IMR-90 (cell line): ENCODE data around the gene MCM5. TPM values are rescaled to one million over a fixed set of nuclear protein-coding genes. Genes with fewer than 3 reads are reported as not detected.

Experiments used
- ATAC-seq: fragments of 200-7000 bp; cut with Tn5 transposase; 2 replicates; pipeline ENCODE4 v1.9.1; 2020; ENCODE audit warnings: low read depth, mild to moderate bottlenecking, moderate library complexity
- BruUV-seq: library from RNA; stranded (reverse); fragments of 400-500 nt; replicated peaks from 2 replicates; lab custom pipeline; 2021; lab: Mats Ljungman, UMichigan
- CTCF ChIA-PET: fragments of 300-600 bp; formaldehyde crosslinking; extraction: SDS; loops from one replicate; lab custom pipeline; 2021; ENCODE audit warnings: antibody characterized with exemption; lab: Yijun Ruan, JAX
- POLR2A ChIA-PET: fragments of 300-600 bp; sonication (Branson Sonifier 250); formaldehyde crosslinking; loops from one replicate; lab custom pipeline; 2022; ENCODE audit warnings: antibody characterized with exemption; ENCODE audit not compliant: unreplicated experiment; lab: Charles Lee
- DNase-seq: peaks from one replicate; pipeline ENCODE4 v3.0.0; 2013
- H2AFZ ChIP-seq: replicated peaks from 2 replicates; pipeline ENCODE3; 2013; ENCODE audit warnings: low read length, mild to moderate bottlenecking; ENCODE audit not compliant: poor library complexity
- H2AK5ac ChIP-seq: 2 replicates; pipeline ENCODE4 v1.6.1; 2013; ENCODE audit warnings: low read depth, low read length, inconsistent platforms
- H2AK9ac ChIP-seq: replicated peaks from 2 replicates; pipeline ENCODE3; 2013; ENCODE audit warnings: mild to moderate bottlenecking, low read depth, low read length, moderate library complexity; ENCODE audit not compliant: poor library complexity
- H2BK120ac ChIP-seq: 2 replicates; pipeline ENCODE4 v1.6.1; 2013; ENCODE audit warnings: low read depth, low read length, inconsistent platforms
- H2BK15ac ChIP-seq: 3 replicates; pipeline ENCODE4 v1.6.1; 2013; ENCODE audit warnings: low read depth, low read length, inconsistent platforms
- H2BK20ac ChIP-seq: 2 replicates; pipeline ENCODE4 v1.6.1; 2013; ENCODE audit warnings: low read depth, mild to moderate bottlenecking, inconsistent platforms, low read length, moderate library complexity
- H2BK5ac ChIP-seq: 2 replicates; pipeline ENCODE4 v1.6.1; 2013; ENCODE audit warnings: mild to moderate bottlenecking, low read depth, low read length, inconsistent platforms; ENCODE audit not compliant: poor library complexity, severe bottlenecking
- H3K14ac ChIP-seq: replicated peaks from 2 replicates; pipeline ENCODE4 v1.6.1; 2013; ENCODE audit warnings: low read depth, low read length, inconsistent platforms
- H3K18ac ChIP-seq: 2 replicates; pipeline ENCODE4 v1.6.1; 2013; ENCODE audit warnings: low read depth, low read length, control low read depth
- H3K23ac ChIP-seq: 2 replicates; pipeline ENCODE4 v1.6.1; 2013; ENCODE audit warnings: low read depth, low read length, inconsistent platforms
- H3K27ac ChIP-seq: 2 replicates; pipeline ENCODE4 v1.5.1; 2013; ENCODE audit warnings: mild to moderate bottlenecking, control low read depth, low read length; ENCODE audit not compliant: insufficient read depth
- H3K27me3 ChIP-seq: 2 replicates; pipeline ENCODE4 v1.6.1; 2013; ENCODE audit warnings: low read length; ENCODE audit not compliant: control insufficient read depth, insufficient read depth
- H3K36me3 ChIP-seq: 2 replicates; pipeline ENCODE4 v1.6.1; 2013; ENCODE audit warnings: low read length, mixed read lengths; ENCODE audit not compliant: control insufficient read depth, insufficient read depth
- H3K4ac ChIP-seq: 2 replicates; pipeline ENCODE4 v1.6.1; 2013; ENCODE audit warnings: low read depth, low read length, inconsistent platforms
- H3K4me1 ChIP-seq: 2 replicates; pipeline ENCODE4 v1.6.1; 2013; ENCODE audit warnings: low read length, mixed read lengths; ENCODE audit not compliant: control insufficient read depth, insufficient read depth
- H3K4me2 ChIP-seq: 2 replicates; pipeline ENCODE4 v1.6.1; 2013; ENCODE audit warnings: low read depth, mild to moderate bottlenecking, control low read depth, low read length, moderate library complexity
- H3K4me3 ChIP-seq: 2 replicates; pipeline ENCODE4 v1.5.1; 2013; ENCODE audit warnings: low read depth, mild to moderate bottlenecking, control low read depth, low read length, moderate library complexity; ENCODE audit not compliant: insufficient read depth
- H3K56ac ChIP-seq: 2 replicates; pipeline ENCODE4 v1.6.1; 2013; ENCODE audit warnings: low read length, inconsistent platforms; ENCODE audit not compliant: insufficient read depth; ENCODE audit errors: extremely low read depth
- H3K79me1 ChIP-seq, 2 experiments: 2 replicates each; pipeline ENCODE4 v1.6.1; 2013; ENCODE audit warnings: low read length in 2 of 2, inconsistent platforms in 1 of 2, low read depth in 1 of 2
- H3K9ac ChIP-seq: 2 replicates; pipeline ENCODE4 v1.6.1; 2013; ENCODE audit warnings: low read depth, low read length, control low read depth
- H3K9me1 ChIP-seq: 2 replicates; pipeline ENCODE4 v1.6.1; 2013; ENCODE audit warnings: low read length, inconsistent platforms; ENCODE audit not compliant: insufficient read depth
- H3K9me3 ChIP-seq: 2 replicates; pipeline ENCODE4 v1.6.1; 2013; ENCODE audit warnings: low read length; ENCODE audit not compliant: control insufficient read depth, insufficient read depth
- H4K20me1 ChIP-seq: 2 replicates; pipeline ENCODE4 v1.6.1; 2013; ENCODE audit warnings: low read length, inconsistent platforms; ENCODE audit not compliant: insufficient read depth
- H4K5ac ChIP-seq: 2 replicates; pipeline ENCODE4 v1.6.1; 2013; ENCODE audit warnings: mild to moderate bottlenecking, low read depth, low read length, control low read depth
- H4K8ac ChIP-seq, 2 experiments: 2 replicates each; pipeline ENCODE4 v1.6.1; 2013; ENCODE audit warnings: low read depth in 2 of 2, low read length in 2 of 2, control low read depth in 1 of 2, inconsistent platforms in 1 of 2
- H4K91ac ChIP-seq: 2 replicates; pipeline ENCODE4 v1.6.1; 2013; ENCODE audit warnings: low read depth, low read length, inconsistent platforms; ENCODE audit not compliant: insufficient read depth
- BHLHE40 ChIP-seq: fragments of 150-350 bp; IDR thresholded peaks from 2 replicates; pipeline ENCODE4 v1.6.1; 2016; ENCODE audit warnings: mild to moderate bottlenecking, low read depth, low read length
- CHD1 ChIP-seq: IDR thresholded peaks from 2 replicates; pipeline ENCODE4 v1.6.1; 2012; ENCODE audit warnings: low read depth, low read length, improper control_type of control experiment
- FOS ChIP-seq: fragments of 150-350 bp; IDR thresholded peaks from 2 replicates; pipeline ENCODE4 v1.6.1; 2016; ENCODE audit warnings: low read depth, low read length
- MXI1 ChIP-seq: IDR thresholded peaks from 2 replicates; pipeline ENCODE4 v1.6.1; 2012; ENCODE audit warnings: low read depth, mild to moderate bottlenecking, low read length, moderate library complexity, borderline replicate concordance
- POLR2A ChIP-seq: IDR thresholded peaks from 2 replicates; pipeline ENCODE4 v1.6.1; 2012; ENCODE audit warnings: mild to moderate bottlenecking, low read depth, low read length
- RCOR1 ChIP-seq: IDR thresholded peaks from 2 replicates; pipeline ENCODE4 v1.6.1; 2012; ENCODE audit warnings: mild to moderate bottlenecking, low read length, improper control_type of control experiment; ENCODE audit not compliant: insufficient replicate concordance
- RFX5 ChIP-seq: IDR thresholded peaks from 2 replicates; pipeline ENCODE4 v1.8.0; 2012; ENCODE audit warnings: low read depth, mild to moderate bottlenecking, low read length, moderate library complexity
- USF2 ChIP-seq: fragments of 150-350 bp; IDR thresholded peaks from 2 replicates; pipeline ENCODE4 v1.6.1; 2017; ENCODE audit warnings: mild to moderate bottlenecking, antibody characterized with exemption, low read length, low read depth
- WGBS, 2 experiments: methylation state at CpG; one replicate each; pipeline versions ENCODE4 v1.1.5 to v1.1.7; 2013; ENCODE audit warnings: missing lambda C conversion rate in 2 of 2; ENCODE audit not compliant: insufficient read length in 1 of 2; ENCODE audit errors: extremely low coverage in 2 of 2; 5-methylcytosine and 5-hydroxymethylcytosine counted together
- dilution Hi-C: fragments of 300-500 bp; cut with HindIII; formaldehyde crosslinking; loops from one replicate; pipeline ENCODE4 v1.14.3; 2018; ENCODE audit warnings: low sequenced_read_pairs; ENCODE audit not compliant: unreplicated experiment
- in situ Hi-C: fragments of 300-500 bp; cut with MboI; formaldehyde crosslinking; loops from 3 replicates; pipeline ENCODE4 v1.14.3; 2019; ENCODE audit warnings: low sequenced_read_pairs, inconsistent platforms, mixed read lengths
- intact Hi-C: fragments of 100-400 bp; cut with micrococcal nuclease; formaldehyde crosslinking; loops from 2 replicates; pipeline ENCODE4 v1.10.0; 2022
- polyA plus RNA-seq, 3 experiments: library from polyadenylated mRNA; depleted of rRNA; stranded (reverse); fragments of >200 nt; gene quantifications; 2 replicates each; pipeline ENCODE4 v1.2.3, GENCODE V29; 2012; ENCODE audit warnings: low replicate concordance in 1 of 3
- total RNA-seq: library from RNA; depleted of rRNA; stranded (reverse); fragments of >200 nt; gene quantifications from 2 replicates; pipeline ENCODE4 v1.2.3, GENCODE V29; 2012

MCM5 gene
- total and polyA plus RNA-seq, 2 of the 4 experiments (the other 2 are of a cell fraction) = 43.0 to 58.6 TPM

- Histone ChIP-seq H4K91ac (no peak overlapping the region), H2AK9ac (no peak overlapping the region), H3K27ac (no peak overlapping the region), H2AFZ (no peak overlapping the region), H4K20me1 (no peaks in the 10 kb centered on the region), H2BK120ac (no peak overlapping the region), H3K4me1 (peaks cover 3% of the 10 kb centered on the region; the same call in 1 of the 2 replicates), H4K8ac (no peak overlapping the region), H3K79me1 (no peaks in the 10 kb centered on the region), H2BK5ac (no peak overlapping the region), H2BK20ac (no peak overlapping the region), H3K14ac (no peak overlapping the region), H3K9me1 (no peaks in the 10 kb centered on the region), H2AK5ac (no peak overlapping the region), H4K5ac (no peak overlapping the region), H3K27me3 (peaks cover 14% of the 10 kb centered on the region; the same call in 1 of the 2 replicates), H3K23ac (no peak overlapping the region), H3K4me2 (no peak overlapping the region), H3K4me3 (no peak overlapping the region), H3K18ac (no peak overlapping the region), H3K4ac (no peak overlapping the region), H3K9ac (no peak overlapping the region), H3K9me3 (no peaks in the 10 kb centered on the region), H3K56ac (no peak overlapping the region), H2BK15ac (no peak overlapping the region), H3K36me3 (no peaks in the 10 kb centered on the region)
- ChIA-PET CTCF (no interaction called here), POLR2A (no interaction called here)
- TF ChIP-seq USF2 (no peak), POLR2A (no peak), FOS (no peak), RFX5 (no peak), MXI1 (no peak), CHD1 (no peak), RCOR1 (no peak), BHLHE40 (no peak)
- intact Hi-C loops (no loop called here), dilution Hi-C loops (no loop called here), in situ Hi-C loops (no loop called here)
- no CpG with 5 or more reads among the region's 10 CpGs for WGBS, 2 experiments
- no peak for DNase-seq
- no TSS peak for BruUV-seq
- ATAC-seq = no peak
Measured at GRCh38 chr22:35456757-35457156, 56.8 kb downstream of the MCM5 start.
